H9 (cell line): ENCODE data around the gene NCF2. TPM values are rescaled to one million over a fixed set of nuclear protein-coding genes. Genes with fewer than 3 reads are reported as not detected.

Experiments
- DNase-seq: peaks from one replicate; pipeline ENCODE4 v3.0.0-alpha.2; 2017
- H2AFZ ChIP-seq: one replicate; pipeline ENCODE4 v1.6.1; 2013; ENCODE audit warnings: mild to moderate bottlenecking, low read length, control low read depth, moderate library complexity
- H2AK5ac ChIP-seq: 2 replicates; pipeline ENCODE4 v1.6.1; 2013; ENCODE audit warnings: low read length, control low read depth, mixed read lengths; ENCODE audit not compliant: insufficient read length
- H2BK120ac ChIP-seq: one replicate; pipeline ENCODE4 v1.6.1; 2013; ENCODE audit warnings: low read depth, mild to moderate bottlenecking, low read length, control low read depth, inconsistent platforms; ENCODE audit not compliant: poor library complexity, severe bottlenecking
- H2BK12ac ChIP-seq: 2 replicates; pipeline ENCODE4 v1.6.1; 2013; ENCODE audit warnings: low read length, control low read depth, mixed read lengths, low read depth; ENCODE audit not compliant: insufficient read length
- H2BK15ac ChIP-seq: 2 replicates; pipeline ENCODE4 v1.6.1; 2013; ENCODE audit warnings: low read depth, low read length, control low read depth
- H2BK20ac ChIP-seq: one replicate; pipeline ENCODE4 v1.6.1; 2013; ENCODE audit warnings: low read depth, mild to moderate bottlenecking, low read length, control low read depth, inconsistent platforms; ENCODE audit not compliant: poor library complexity, severe bottlenecking
- H2BK5ac ChIP-seq: 2 replicates; pipeline ENCODE4 v1.6.1; 2013; ENCODE audit warnings: low read length, control low read depth, mixed read lengths; ENCODE audit not compliant: insufficient read length
- H3K14ac ChIP-seq: 2 replicates; pipeline ENCODE4 v1.6.1; 2013; ENCODE audit warnings: low read length, control low read depth; ENCODE audit not compliant: insufficient read depth
- H3K18ac ChIP-seq: 2 replicates; pipeline ENCODE4 v1.6.1; 2013; ENCODE audit warnings: low read depth, mild to moderate bottlenecking, mixed read lengths, low read length, control low read depth; ENCODE audit not compliant: insufficient read length
- H3K23ac ChIP-seq: 2 replicates; pipeline ENCODE4 v1.6.1; 2013; ENCODE audit warnings: low read length, control low read depth, mixed read lengths, low read depth; ENCODE audit not compliant: insufficient read length
- H3K23me2 ChIP-seq: 2 replicates; pipeline ENCODE4 v1.6.1; 2013; ENCODE audit warnings: low read depth, mild to moderate bottlenecking, mixed read lengths, low read length, control low read depth; ENCODE audit not compliant: insufficient read length, poor library complexity, severe bottlenecking
- H3K27ac ChIP-seq: 2 replicates; pipeline ENCODE4 v1.5.1; 2013; ENCODE audit warnings: low read length, control low read depth, mixed read lengths, low read depth; ENCODE audit not compliant: insufficient read length
- H3K27me3 ChIP-seq: 2 replicates; pipeline ENCODE4 v1.6.1; 2013; ENCODE audit warnings: low read length, control low read depth, inconsistent platforms; ENCODE audit not compliant: insufficient read depth
- H3K4ac ChIP-seq: 2 replicates; pipeline ENCODE4 v1.6.1; 2013; ENCODE audit warnings: low read depth, mild to moderate bottlenecking, control low read depth, inconsistent platforms, low read length, moderate library complexity
- H3K4me1 ChIP-seq: 2 replicates; pipeline ENCODE4 v1.6.1; 2013; ENCODE audit warnings: low read length, control low read depth, inconsistent platforms; ENCODE audit not compliant: insufficient read depth
- H3K4me2 ChIP-seq: 2 replicates; pipeline ENCODE4 v1.6.1; 2013; ENCODE audit warnings: low read length, control low read depth, mixed read lengths; ENCODE audit not compliant: insufficient read length, insufficient read depth
- H3K56ac ChIP-seq: 2 replicates; pipeline ENCODE4 v1.6.1; 2013; ENCODE audit warnings: low read depth, mild to moderate bottlenecking, mixed read lengths, low read length, control low read depth; ENCODE audit not compliant: insufficient read length
- H3K79me1 ChIP-seq: 2 replicates; pipeline ENCODE4 v1.6.1; 2013; ENCODE audit warnings: low read depth, mild to moderate bottlenecking, moderate library complexity, low read length, control low read depth, inconsistent platforms; ENCODE audit not compliant: insufficient read depth, poor library complexity, severe bottlenecking
- H3K79me2 ChIP-seq: 2 replicates; pipeline ENCODE4 v1.6.1; 2013; ENCODE audit warnings: low read length, control low read depth, inconsistent platforms; ENCODE audit not compliant: insufficient read depth
- H3K9ac ChIP-seq: 2 replicates; pipeline ENCODE4 v1.6.1; 2013; ENCODE audit warnings: low read length, control low read depth, mixed read lengths; ENCODE audit not compliant: insufficient read length; ENCODE audit errors: extremely low read depth
- H3K9me3 ChIP-seq: one replicate; pipeline ENCODE4 v1.6.1; 2013; ENCODE audit warnings: low read depth, low read length, inconsistent platforms; ENCODE audit not compliant: control insufficient read depth
- H3T11ph ChIP-seq: one replicate; pipeline ENCODE4 v1.6.1; 2013; ENCODE audit warnings: mild to moderate bottlenecking, low read length, control low read depth, inconsistent platforms
- H4K20me1 ChIP-seq: one replicate; pipeline ENCODE4 v1.6.1; 2013; ENCODE audit not compliant: control insufficient read depth, insufficient read length, insufficient read depth
- H4K5ac ChIP-seq: 2 replicates; pipeline ENCODE4 v1.6.1; 2013; ENCODE audit warnings: low read depth, mild to moderate bottlenecking, mixed read lengths, low read length, control low read depth; ENCODE audit not compliant: insufficient read length
- H4K8ac ChIP-seq: replicated peaks from 2 replicates; pipeline ENCODE4 v1.6.1; 2013; ENCODE audit warnings: low read length, control low read depth, mixed read lengths, low read depth; ENCODE audit not compliant: insufficient read length
- H4K91ac ChIP-seq: 2 replicates; pipeline ENCODE4 v1.6.1; 2013; ENCODE audit warnings: low read depth, mild to moderate bottlenecking, moderate library complexity, mixed read lengths, low read length, control low read depth; ENCODE audit not compliant: insufficient read length
- H3K27ac Mint-ChIP-seq, 3 experiments: 2 replicates in 2 of 3; 3 replicates in 1 of 3; pipeline ENCODE4 v1.8.0; 2020 to 2021; ENCODE audit warnings: mixed read lengths in 3 of 3, mild to moderate bottlenecking in 1 of 3, moderate library complexity in 1 of 3
- H3K27me3 Mint-ChIP-seq: 2 replicates; pipeline ENCODE4 v1.8.0; 2021; ENCODE audit warnings: low read depth, mild to moderate bottlenecking, moderate library complexity, mixed read lengths
- H3K36me3 Mint-ChIP-seq, 3 experiments: 2 replicates in 2 of 3; 3 replicates in 1 of 3; pipeline ENCODE4 v1.8.0; 2020 to 2021; ENCODE audit warnings: low read depth in 3 of 3, mixed read lengths in 3 of 3; ENCODE audit not compliant: insufficient read depth in 1 of 3
- H3K4me1 Mint-ChIP-seq, 2 experiments: 2 replicates each; pipeline ENCODE4 v1.8.0; 2020; ENCODE audit warnings: mixed read lengths in 2 of 2
- H3K4me3 Mint-ChIP-seq, 2 experiments: 2 replicates in 1 of 2; 3 replicates in 1 of 2; pipeline ENCODE4 v1.8.0; 2020 to 2021; ENCODE audit warnings: mild to moderate bottlenecking in 2 of 2, mixed read lengths in 2 of 2, moderate library complexity in 1 of 2
- H3K9me3 Mint-ChIP-seq, 2 experiments: 2 replicates in 1 of 2; 3 replicates in 1 of 2; pipeline ENCODE4 v1.8.0; 2020; ENCODE audit warnings: mild to moderate bottlenecking in 2 of 2, mixed read lengths in 2 of 2, moderate library complexity in 1 of 2
- CTCF ChIP-seq: fragments of 200-600 bp; sonication (generic); conservative IDR thresholded peaks from 3 replicates; pipeline ENCODE4 v1.8.0; 2021; ENCODE audit warnings: antibody characterized with exemption, mild to moderate bottlenecking
- WGBS: extraction: QIAGEN DNeasy Blood & Tissue Kit; methylation state at CpG from one replicate; pipeline ENCODE4 v1.1.7; 2013; ENCODE audit warnings: missing lambda C conversion rate, low lambda C conversion rate, mixed read lengths; ENCODE audit not compliant: insufficient read length; ENCODE audit errors: extremely low coverage; 5-methylcytosine and 5-hydroxymethylcytosine counted together
- total RNA-seq: library from RNA; stranded (reverse); gene quantifications from 2 replicates; pipeline ENCODE4 v1.2.1, GENCODE V29; 2021

Gene NCF2
- total RNA-seq, 1 experiment from 2014 or later = not detected

- no peak overlapping the region for H3K9ac ChIP-seq
- TF ChIP-seq CTCF = no peak
- H3T11ph ChIP-seq = no peak overlapping the region
- DNase-seq = no peak
- Mint-ChIP-seq H3K4me3 (no peak overlapping the region), H3K27me3 (no peaks in the 10 kb centered on the region), H3K36me3 (no peaks in the 10 kb centered on the region), H3K27ac (no peak overlapping the region), H3K4me1 (peaks cover 8 to 11% of the 10 kb centered on the region in 2 experiments), H3K9me3 (no peaks in the 10 kb centered on the region)
- no peak overlapping the region for H3K18ac ChIP-seq
- H3K4me2 ChIP-seq = no peak overlapping the region
- no peak overlapping the region for H2AK5ac ChIP-seq
- WGBS = no CpG with 5 or more reads among the region's 4 CpGs
- H3K4ac ChIP-seq = no peak overlapping the region
- no peak overlapping the region for H3K56ac ChIP-seq
- H3K4me1 ChIP-seq = peaks cover 2% of the 10 kb centered on the region; the same call in 1 of the 2 replicates
- H3K23me2 ChIP-seq = no peaks in the 10 kb centered on the region
- H2AFZ ChIP-seq = no peak overlapping the region
- H3K9me3 ChIP-seq = no peaks in the 10 kb centered on the region
- H4K5ac ChIP-seq = no peak overlapping the region
- no peak overlapping the region for H2BK15ac ChIP-seq
- H4K20me1 ChIP-seq = no peaks in the 10 kb centered on the region
- H4K8ac ChIP-seq = no peak overlapping the region
- H2BK5ac ChIP-seq = no peak overlapping the region
- no peak overlapping the region for H2BK20ac ChIP-seq
- no peak overlapping the region for H3K27ac ChIP-seq
- no peak overlapping the region for H3K23ac ChIP-seq
- no peaks in the 10 kb centered on the region for H3K27me3 ChIP-seq
- no peak overlapping the region for H3K14ac ChIP-seq
- no peak overlapping the region for H4K91ac ChIP-seq
- peaks cover 3% of the 10 kb centered on the region; the same call in 1 of the 2 replicates for H3K79me2 ChIP-seq
- no peak overlapping the region for H2BK120ac ChIP-seq
- H3K79me1 ChIP-seq = peaks cover 3% of the 10 kb centered on the region
- H2BK12ac ChIP-seq = no peak overlapping the region
Measured at GRCh38 chr1:183506561-183506960, 83.7 kb downstream of the NCF2 start.

Other genes starting within 250 kb of the NCF2 start
- 11.4 and 11.5 TPM in 2 replicates for gene NMNAT2, start 172.1 kb downstream of the NCF2 start, total RNA-seq
- 77.0 and 80.6 TPM in 2 replicates for gene SMG7, start 118.0 kb downstream of the NCF2 start, total RNA-seq
- 67.7 and 69.7 TPM in 2 replicates for gene ARPC5, start 45.3 kb upstream of the NCF2 start, total RNA-seq
- gene APOBEC4, start 62.9 kb upstream of the NCF2 start, total RNA-seq = not detected in 2 replicates
- gene RGL1, start 214.7 kb upstream of the NCF2 start, total RNA-seq = 1.4 TPM in 2 replicates